Measurements from ENCODE around the gene ANLN. TPM values are rescaled to one million over a fixed set of nuclear protein-coding genes. Genes with fewer than 3 reads are reported as not detected.

Gene ANLN
- total RNA-seq, 2 donors from 2014 or later = 0.78 to 1.6 TPM

DNA sequence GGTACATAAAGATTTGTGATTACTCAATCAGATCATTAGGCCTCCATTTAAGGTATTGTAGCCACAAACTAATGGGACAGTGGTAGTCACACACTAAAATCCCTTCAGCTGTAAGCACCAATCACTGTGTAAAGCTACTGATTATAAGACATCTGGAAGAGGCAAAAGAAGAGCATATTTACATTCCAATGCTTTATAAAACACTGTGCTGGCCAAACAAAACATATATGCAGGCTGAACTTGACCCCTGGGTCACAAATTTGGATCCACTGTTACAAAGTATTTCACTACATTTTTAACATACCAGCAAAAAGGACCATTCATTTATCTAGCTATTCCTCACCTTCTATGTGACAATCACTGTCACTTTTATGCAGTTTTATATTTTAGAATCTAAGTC lies 41.4 kb upstream of the ANLN start:
- intact Hi-C loops (cut with DNase I) = no loop called here
- H3K4me1 ChIP-seq = peaks cover 26% of the 10 kb centered on the region
- H3K27me3 ChIP-seq = no peaks in the 10 kb centered on the region
- ATAC-seq (no peak), DNase-seq (no peak)
- H3K36me3 ChIP-seq (replicated peaks in 1 of 2; ENCODE audit: insufficient read depth in 1 of 2, low read depth in 2 of 2) = no peaks in the 10 kb centered on the region
- no peak overlapping the region for H3K27ac ChIP-seq
- TF ChIP-seq POLR2A (IDR thresholded peaks at IDR 0.05) = no peak
- no peak for TF ChIP-seq CTCF (IDR thresholded peaks at IDR 0.05)
- H3K4me3 ChIP-seq = no peak overlapping the region
- H3K9me3 ChIP-seq = no peaks in the 10 kb centered on the region

DNA sequence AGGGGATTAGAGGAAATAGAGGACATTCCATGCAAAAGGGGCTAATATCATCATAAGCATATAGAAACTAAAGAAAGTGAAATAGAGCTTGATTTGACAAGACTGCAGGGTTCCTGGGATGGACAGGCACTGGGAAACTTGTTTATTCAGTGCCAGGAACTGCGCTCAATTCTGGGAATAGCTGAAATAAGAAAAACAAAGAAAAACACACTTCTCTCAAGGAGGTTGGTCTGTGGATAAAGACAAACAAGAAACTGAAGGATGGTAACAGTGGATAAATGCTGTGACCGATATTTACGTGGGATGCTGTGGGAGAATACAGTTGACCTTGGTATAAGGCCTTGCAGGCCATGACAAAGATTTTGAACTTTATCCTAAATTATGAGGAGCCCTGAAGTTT lies 40.9 kb upstream of the ANLN start:
- TF ChIP-seq POLR2A (IDR thresholded peaks at IDR 0.05) = no peak
- TF ChIP-seq CTCF (IDR thresholded peaks at IDR 0.05) = no peak
- WGBS, 2 donors = 97 to 100% methylated on average over 3 of the region's 3 CpGs
- Histone ChIP-seq H3K36me3 (replicated peaks in 1 of 2; ENCODE audit: insufficient read depth in 1 of 2, low read depth in 2 of 2) (no peaks in the 10 kb centered on the region), H3K27me3 (no peaks in the 10 kb centered on the region), H3K9me3 (no peaks in the 10 kb centered on the region), H3K27ac (no peak overlapping the region), H3K4me1 (peaks cover 26% of the 10 kb centered on the region), H3K4me3 (no peak overlapping the region)
- no peak for DNase-seq
- intact Hi-C loops (cut with DNase I) = no loop called here
- ATAC-seq = no peak

DNA sequence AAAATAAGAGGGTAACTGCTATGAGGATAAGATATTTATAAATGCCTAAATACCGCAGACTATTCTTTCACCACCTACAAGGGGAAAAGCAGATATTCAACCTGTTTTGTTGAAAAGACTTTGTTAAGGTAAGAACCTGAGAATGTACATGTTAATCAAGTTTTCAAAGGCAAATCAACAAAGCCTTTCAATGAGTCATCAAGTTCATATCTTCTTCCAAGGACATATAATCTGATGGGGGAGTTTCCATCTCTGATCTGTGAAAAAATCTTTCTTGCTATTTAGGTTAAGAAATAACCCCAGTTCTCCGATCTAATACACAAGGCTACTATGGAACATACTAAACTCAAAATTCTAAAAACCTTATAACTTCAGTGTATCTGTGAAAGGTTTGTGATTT lies 40.0 kb upstream of the ANLN start:
- no peak for TF ChIP-seq POLR2A (IDR thresholded peaks at IDR 0.05)
- TF ChIP-seq CTCF (IDR thresholded peaks at IDR 0.05) = no peak
- peak overlapping the region in 2 of 4 donors; percentile 26 for H3K27ac ChIP-seq
- intact Hi-C loops (cut with DNase I) = no loop called here
- DNase-seq (no peak), ATAC-seq (no peak)
- no peaks in the 10 kb centered on the region for H3K9me3 ChIP-seq
- peaks cover 26% of the 10 kb centered on the region for H3K4me1 ChIP-seq
- H3K36me3 ChIP-seq (replicated peaks in 1 of 2; ENCODE audit: insufficient read depth in 1 of 2, low read depth in 2 of 2) = no peaks in the 10 kb centered on the region
- WGBS, 2 donors = 43 to 63% methylated on average over 2 of the region's 2 CpGs
- no peak overlapping the region for H3K4me3 ChIP-seq
- no peaks in the 10 kb centered on the region for H3K27me3 ChIP-seq

DNA sequence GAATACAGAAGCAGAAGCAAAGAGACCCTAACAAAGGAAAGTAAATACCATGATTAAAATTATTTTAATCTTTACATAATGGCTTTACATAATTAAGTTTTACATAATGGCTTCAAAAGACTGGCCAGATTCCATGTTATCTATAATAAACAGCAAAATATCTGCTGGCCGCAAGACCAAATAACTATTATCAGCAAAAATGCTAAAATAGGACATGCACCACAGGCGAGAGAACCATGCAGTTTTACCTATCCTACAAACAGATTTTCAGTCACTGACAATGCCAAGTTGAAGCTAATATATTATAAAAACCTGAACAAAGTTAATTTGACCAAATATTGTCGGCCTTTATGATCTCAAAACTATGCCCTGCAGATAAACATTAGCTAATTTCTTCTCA lies 34.2 kb upstream of the ANLN start:
- 17 to 23% methylated on average over 3 of the region's 3 CpGs for WGBS, 2 donors
- no peaks in the 10 kb centered on the region for H3K36me3 ChIP-seq (replicated peaks in 1 of 2; ENCODE audit: insufficient read depth in 1 of 2, low read depth in 2 of 2)
- H3K27me3 ChIP-seq = no peaks in the 10 kb centered on the region
- TF ChIP-seq CTCF (IDR thresholded peaks at IDR 0.05) = no peak
- no peak for TF ChIP-seq POLR2A (IDR thresholded peaks at IDR 0.05)
- no peaks in the 10 kb centered on the region for H3K9me3 ChIP-seq
- no peak overlapping the region for H3K4me3 ChIP-seq
- DNase-seq = no peak
- intact Hi-C loops (cut with DNase I) = no loop called here
- no peak for ATAC-seq
- peaks cover 23% of the 10 kb centered on the region for H3K4me1 ChIP-seq
- H3K27ac ChIP-seq = no peak overlapping the region

DNA sequence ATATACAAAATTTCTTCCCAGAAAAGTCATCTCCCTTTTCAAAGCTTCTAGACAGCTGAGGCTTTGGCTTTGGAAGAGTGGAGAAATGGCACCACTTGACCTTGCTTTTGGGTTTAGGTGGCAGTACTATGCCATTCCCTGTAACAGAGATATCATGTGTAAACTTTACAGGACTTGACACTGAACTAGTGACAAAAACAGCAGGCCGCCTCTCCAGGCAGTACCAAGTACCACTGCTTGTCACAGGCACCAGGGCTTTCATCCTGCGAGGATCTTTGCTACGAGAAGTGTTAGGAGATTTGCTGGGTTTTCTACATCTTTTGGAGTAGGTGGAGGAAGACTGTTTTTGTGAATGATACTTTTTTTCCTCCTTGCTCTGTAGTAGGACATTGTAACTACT lies 32.6 kb upstream of the ANLN start:
- peak in 1 of 4 donors; percentile 18 for DNase-seq
- Histone ChIP-seq H3K27ac (no peak overlapping the region), H3K27me3 (no peaks in the 10 kb centered on the region), H3K36me3 (replicated peaks in 1 of 2; ENCODE audit: insufficient read depth in 1 of 2, low read depth in 2 of 2) (no peaks in the 10 kb centered on the region), H3K9me3 (no peaks in the 10 kb centered on the region), H3K4me3 (no peak overlapping the region), H3K4me1 (peaks cover 23% of the 10 kb centered on the region)
- TF ChIP-seq POLR2A (IDR thresholded peaks at IDR 0.05) (no peak), CTCF (IDR thresholded peaks at IDR 0.05) (no peak)
- 43 to 71% methylated on average over 3 of the region's 3 CpGs for WGBS, 2 donors
- peak; percentile 30 for ATAC-seq
- intact Hi-C loops (cut with DNase I) = no loop called here

All from body of pancreas (tissue), 4 donors.